Midbrain (tissue), 1 donor: ENCODE data around the gene MADD.
"Not testable (repeated sequence)": the region's sequence is repeated elsewhere in the genome, so short reads cannot be mapped to it uniquely, and the experiment has no call there.

ENCODE experiments used
- DNase-seq: peaks from one replicate; lab custom pipeline; 2025; lab: John Stamatoyannopoulos, UW

MADD gene

DNA sequence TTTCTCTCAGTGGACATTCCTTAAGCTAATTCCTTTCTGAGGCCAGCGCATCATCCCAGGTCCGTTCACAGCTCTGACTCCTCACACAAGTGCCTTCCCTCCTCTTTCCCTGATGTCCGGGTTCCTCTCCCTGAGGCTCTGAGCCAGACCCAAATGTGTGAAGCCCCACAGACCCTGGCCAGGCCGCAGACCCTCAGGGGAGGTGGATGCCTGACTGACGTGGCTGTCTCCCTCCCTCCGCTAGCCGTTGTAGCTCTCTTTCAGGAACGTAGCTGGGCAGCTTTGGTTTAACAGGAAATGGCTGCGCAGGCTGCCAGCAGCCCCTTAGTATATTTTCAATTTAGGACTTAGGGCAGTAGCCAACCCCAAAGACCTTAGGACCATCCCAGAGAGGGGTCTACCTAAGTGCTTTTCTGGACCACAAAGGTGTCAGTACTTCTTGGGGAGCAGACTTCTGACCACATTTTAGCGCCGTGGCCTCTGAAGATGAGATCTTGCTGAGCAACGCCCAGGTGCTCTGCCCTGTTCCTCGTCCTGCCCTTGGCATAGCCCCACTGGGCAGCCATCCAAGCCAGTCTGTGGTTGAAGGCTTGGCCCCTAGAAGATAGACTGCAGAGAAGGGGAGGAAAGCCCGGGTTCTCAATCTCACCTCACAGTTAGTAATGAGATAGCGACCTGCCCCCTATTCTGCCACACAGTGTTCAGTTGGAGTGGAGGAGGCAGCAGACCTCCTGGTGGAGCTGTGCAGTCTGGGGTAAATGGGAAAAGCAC lies 55.5 kb downstream of the MADD start:
- DNase-seq = no peak

DNA sequence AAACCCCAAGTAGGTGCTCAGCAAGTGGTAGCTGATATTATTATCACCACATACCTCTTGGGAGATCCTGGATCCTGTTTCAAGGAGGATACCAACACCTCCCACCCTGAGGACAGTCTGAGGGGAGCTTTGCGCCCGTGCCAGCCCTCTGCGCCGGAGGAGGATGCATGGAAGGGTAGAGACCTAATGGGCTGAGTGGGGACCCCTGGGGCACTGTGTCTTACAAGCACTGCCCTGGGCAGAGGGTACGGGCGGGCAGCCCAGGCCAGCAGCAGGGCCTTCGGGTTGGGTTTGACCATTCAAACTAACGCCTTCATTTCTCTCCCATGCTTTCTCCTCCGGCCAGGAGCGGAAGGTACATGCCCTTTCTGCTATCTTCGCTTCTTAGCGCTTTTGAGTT lies 56.3 kb downstream of the MADD start:
- DNase-seq = no peak

DNA sequence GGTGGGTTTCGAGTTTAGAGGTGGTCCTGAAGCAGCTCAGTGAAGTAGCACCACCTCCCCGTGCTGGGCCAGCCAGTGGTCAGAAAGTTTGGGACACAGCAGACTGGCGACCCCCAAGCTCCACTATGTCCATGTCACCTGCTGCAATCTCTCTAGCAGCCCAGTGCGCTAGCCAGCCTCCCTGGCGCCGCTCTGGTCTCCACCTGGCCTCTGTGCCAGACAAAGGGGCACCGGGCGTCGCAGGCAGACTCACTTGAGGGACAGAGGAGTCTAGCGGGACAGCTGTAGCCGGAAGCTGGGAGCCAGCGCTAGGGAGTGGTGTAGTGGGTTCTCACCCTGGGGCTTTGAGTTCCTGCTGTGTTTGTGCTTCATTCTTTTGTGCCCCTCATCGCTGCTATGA lies 57.1 kb downstream of the MADD start:
- no peak for DNase-seq

DNA sequence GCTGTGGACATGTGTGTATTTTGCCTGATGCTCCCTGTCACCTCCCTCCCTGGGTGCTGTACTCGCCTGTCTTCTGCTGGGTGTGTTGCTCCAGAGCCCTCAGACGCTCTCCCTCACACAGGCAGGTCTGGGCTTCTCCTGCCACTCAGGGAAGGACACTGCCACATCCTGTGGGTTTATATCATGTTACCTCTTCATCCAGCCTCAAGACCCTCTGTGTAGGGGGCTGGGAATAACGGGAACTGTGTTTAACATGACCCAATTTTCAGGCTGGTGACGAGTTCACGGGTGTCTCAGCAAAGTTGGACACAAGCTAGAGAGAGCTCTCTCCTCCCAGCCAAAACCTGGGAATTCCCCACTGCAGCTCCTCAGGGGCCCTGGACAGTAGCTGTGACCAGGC lies 58.0 kb downstream of the MADD start:
- DNase-seq = no peak

DNA sequence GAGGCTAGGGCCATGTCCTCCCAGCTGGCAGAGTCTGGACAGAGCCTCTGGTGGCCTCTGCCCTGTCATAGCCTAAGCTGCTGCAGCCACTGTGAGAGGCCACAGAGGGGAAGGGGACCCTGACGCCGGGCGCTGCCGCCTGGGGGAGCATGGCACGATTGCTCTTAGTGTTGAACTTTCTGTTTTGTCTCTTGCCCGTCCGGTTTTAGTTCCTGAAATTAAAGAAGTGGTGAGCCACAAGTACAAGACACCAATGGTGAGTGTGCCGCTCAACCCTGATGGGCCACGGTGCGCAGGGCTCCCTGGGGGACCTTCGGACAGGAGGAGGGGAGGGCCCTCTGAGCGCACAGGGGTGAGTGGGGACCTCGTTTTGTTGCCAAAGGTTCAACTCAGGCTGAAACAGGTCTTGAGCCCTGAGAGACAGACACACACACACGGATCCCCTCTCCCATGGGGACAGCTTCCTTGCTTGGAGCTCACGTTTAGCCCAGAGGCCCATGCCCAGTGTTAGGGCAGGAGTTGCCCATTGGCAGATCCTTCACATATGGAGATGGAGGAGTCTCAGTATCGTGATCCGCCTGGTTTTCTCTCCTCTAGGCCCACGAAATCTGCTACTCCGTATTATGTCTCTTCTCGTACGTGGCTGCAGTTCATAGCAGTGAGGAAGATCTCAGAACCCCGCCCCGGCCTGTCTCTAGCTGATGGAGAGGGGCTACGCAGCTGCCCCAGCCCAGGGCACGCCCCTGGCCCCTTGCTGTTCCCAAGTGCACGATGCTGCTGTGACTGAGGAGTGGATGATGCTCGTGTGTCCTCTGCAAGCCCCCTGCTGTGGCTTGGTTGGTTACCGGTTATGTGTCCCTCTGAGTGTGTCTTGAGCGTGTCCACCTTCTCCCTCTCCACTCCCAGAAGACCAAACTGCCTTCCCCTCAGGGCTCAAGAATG lies 58.8 kb downstream of the MADD start:
- DNase-seq = peak; percentile 5

DNA sequence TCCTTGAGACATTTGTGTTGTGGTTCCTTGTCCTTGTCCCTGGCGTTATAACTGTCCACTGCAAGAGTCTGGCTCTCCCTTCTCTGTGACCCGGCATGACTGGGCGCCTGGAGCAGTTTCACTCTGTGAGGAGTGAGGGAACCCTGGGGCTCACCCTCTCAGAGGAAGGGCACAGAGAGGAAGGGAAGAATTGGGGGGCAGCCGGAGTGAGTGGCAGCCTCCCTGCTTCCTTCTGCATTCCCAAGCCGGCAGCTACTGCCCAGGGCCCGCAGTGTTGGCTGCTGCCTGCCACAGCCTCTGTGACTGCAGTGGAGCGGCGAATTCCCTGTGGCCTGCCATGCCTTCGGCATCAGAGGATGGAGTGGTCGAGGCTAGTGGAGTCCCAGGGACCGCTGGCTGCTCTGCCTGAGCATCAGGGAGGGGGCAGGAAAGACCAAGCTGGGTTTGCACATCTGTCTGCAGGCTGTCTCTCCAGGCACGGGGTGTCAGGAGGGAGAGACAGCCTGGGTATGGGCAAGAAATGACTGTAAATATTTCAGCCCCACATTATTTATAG lies 59.6 kb downstream of the MADD start:
- DNase-seq = no peak

DNA sequence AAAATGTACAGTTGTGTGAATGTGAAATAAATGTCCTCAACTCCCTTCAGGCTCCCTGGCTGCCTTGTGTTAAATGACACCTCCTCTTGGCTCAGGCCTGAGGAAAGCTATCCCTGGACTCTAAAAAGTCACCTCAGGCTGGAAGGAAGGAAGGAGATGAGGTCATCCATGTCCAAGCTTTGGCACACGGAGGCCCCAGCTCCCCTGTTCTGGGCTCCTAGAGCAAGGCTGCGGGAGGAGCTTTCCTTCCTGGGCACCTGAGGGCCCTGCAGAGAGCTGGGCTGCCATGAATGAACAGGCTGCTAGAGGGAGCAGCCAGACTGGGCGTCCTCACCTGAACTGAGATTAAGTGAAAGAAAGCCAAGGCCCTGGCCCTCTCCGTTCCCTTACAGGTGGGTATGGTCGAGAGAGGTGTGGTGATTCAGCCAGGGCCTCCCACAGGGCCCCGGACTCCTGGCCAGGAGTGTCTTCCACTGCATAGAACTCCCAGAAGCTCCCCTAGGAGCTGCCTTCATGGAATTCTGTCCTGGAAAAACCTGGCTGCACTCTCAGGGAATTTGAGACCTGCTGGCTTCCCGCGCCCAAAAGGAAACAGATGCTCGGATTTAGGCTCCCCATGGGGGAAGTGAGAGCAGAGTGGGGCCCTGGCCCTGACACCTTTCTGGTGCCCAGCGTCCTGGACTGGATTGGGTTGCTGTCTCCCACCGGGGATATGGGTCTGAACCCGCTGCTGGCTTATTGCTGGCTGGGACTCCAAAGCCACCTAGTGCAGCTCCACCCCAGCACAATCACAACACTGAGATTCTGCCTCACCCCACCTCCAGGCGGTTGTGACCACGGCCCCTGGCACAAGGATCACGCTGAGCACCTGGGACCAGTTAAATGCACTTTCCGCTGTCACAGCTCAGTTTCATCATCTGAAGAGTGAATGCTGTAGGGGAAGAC lies 60.3 kb downstream of the MADD start:
- no peak for DNase-seq

DNA sequence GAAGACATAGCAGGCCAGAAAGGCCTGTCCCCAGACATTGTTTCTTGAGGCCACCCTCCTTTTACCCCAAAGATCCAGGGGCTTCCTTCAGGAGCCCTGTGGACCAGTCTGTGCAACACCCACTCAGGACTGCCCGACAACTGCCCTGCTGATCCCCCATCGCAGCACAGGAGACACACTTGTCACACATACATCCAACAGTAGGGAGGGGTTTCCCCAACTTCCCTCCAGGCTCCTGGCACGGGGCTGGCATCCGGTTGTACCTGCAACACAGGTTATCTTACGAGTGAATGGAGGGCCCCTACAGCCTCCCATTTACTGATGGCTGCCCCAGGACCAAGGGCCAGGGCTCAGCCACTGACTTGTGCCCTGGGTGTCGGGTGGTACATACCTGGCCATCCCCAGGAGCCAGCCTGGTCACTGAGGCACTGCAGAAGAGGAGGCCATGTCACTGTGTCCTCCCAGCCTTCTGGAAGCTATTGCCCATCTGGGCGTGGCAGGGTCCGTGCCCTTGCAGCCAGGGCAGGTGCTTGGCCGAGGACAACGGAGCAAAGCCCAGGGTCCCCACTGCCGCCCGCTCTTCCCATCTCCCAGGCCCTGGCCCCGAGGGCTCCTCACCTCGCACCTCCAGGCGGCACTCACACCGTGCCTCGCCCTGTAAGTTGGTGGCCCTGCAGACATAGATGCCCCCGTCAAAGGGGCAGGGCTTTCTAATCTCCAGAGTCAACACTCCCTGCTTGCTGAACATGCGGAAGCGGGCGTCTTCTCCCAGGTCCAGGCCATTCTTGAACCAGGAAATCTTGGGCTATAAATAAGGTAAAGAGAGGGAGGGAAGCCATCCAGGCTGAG lies 61.7 kb downstream of the MADD start:
- no peak for DNase-seq

DNA sequence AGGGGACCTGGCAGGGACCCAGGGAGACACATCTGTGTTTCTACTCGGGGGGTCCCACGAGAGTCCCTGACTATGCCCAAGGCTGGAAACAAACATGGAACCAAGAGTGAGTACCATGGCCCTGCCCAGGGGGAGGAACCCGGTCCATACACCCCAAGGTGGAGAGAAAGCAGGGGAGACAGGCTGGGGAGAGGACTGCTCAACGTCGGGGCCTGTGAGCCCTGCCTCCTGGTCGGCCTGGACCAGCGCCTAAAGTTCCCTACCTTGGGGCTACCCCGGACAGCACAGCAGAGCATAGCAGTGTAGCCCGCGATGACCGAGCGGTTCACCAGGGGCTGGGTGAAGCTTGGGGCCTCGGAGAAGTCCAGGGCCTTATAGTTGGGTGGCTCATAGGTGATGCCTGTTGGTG lies 62.4 kb downstream of the MADD start:
- DNase-seq = no peak

DNA sequence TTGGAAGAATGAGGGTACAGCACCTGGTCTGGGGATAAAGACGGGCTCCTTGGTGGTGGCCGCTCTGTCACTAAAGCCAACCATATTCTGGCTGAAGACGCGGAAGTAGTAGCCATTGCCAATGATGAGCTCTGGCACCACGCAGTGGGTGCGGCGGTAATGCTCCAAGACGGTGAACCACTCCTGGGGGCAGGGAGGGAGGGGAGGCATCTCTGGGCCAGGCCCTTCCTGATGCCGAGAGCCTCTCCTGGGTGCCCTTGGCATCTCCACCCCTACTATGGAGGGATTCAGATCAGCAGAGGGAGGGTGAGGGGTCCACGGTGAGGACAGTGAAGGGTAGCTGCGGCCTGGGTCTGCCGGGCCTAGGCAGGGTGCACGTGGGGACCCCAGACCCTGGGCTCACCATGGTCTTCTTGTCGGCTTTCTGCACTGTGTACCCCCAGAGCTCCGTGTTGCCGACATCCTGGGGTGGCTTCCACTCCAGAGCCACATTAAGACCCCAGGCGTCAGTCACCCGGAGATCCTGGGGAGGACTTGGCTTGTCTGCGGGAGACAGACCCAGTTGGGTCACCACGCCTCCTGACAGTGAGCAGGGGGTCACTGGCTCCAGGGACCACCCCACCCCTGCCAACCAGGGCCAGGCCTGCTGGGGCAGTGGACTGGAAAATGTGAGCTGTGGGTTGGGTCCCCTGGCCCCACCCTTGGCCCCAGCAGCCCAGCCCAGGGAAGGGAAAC lies 63.0 kb downstream of the MADD start:
- no peak for DNase-seq

DNA sequence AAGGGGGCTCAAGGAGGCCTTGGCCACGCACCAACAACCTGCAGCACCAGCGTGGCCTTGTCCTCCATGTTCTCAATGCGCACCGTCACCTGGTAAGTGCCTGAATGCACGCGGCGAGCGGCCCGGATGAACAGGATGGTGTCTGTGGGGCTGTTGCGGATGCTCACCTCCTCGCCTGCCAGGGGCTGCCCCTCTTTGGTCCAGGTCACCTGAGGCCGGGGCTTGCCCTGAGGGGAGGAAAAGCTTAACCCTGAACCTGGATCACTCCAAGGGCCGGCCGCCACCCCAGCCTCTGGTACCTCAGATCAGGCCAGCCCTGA lies 63.6 kb downstream of the MADD start:
- no peak for DNase-seq

DNA sequence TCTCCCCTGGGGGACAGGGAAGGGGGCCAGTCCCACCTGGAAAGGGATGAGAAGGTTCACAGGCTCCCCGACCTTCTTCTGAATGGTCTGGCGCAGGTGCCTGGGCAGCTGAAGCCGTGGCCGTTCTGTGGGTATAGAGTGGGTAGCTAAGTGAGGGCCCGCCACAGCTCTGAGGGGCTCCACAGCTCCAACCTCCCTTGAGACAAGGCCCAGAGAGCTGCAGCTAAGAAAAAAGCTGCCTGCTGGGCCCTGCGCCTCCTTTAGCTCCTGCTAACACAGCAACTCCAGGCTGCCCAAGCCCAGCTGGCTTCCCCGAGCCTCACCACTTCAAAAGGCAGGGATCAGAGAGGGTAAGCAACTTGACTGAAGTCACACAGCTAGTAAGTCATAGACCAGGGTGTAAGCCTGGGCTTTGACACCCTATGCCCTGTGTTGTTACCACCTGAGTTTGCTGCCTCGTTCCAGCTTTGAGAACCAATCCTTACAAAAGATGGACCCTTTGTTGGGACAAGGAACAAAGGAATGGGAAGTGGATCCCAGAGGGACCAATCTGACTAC lies 64.0 kb downstream of the MADD start:
- DNase-seq = no peak

DNA sequence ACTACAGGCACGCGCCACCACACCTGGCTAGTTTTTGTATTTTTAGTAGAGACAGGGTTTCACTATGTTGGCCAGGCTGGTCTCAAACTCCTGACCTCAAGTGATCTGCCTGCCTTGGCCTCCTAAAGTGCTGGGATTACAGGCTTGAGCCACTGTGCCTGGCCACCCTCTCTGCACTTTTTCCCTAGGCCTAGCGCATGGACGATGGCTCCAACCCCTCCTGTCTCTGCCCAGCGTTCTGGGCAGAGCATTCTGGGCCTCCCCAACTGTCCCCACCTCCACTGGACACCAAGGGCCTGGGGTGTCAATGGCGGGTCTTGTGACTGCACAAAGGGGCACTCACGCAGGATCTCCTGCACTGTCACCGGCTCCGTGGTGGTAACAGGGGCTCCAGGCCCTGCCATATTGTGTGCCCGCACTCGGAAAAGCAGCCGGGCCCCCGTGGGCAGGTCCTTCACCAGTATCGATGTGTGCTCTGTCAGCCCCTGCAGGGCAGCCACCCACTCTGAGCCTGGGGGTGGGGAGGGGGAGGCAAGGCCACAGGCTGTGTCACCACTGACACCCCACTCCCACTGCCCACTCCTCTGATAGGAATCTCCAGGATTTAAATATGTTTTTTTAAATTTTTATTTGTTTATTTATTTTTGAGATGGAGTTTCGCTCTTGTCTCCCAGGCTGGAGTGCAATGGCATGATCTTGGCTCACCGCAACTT lies 64.9 kb downstream of the MADD start:
- DNase-seq = not testable (repeated sequence)

DNA sequence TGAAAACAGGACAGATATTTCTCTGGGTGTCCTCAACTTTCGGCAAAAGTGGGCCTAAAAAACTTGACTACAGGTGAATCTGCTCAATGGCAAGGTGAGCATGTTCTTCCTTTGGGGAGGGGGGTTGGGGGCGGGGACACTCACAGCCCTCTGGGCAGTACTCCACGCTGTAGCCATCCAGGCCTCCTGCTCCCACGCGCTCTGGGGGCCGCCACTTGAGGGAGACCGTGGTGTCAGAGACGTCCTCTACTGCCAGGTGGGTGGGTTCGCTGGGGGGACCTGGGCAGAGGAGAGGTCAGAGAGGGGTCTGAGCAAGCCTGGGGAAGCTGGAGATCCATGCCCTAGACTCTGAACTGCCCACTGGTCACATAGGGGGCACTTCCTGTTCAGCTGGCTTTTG lies 65.8 kb downstream of the MADD start:
- DNase-seq = no peak

DNA sequence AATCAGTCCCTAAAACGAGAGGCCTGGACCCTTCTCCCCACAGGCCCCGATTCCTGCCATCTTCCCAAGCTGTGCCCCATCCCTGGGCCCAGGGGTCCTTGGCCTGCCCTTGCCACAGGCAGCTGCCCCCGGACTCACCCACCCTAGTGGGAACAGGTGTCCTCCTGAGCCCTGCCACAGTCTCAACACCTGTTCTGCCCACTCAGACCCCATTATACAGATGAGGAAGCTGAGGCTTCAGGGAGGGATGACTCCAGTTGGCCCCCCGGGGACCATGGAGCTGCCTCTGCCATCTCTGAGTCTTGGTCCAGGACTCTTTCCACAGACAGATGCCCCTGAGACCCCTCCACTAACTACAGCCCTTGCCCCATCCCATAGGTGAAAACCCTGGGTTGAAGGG lies 66.7 kb downstream of the MADD start:
- DNase-seq = no peak

DNA sequence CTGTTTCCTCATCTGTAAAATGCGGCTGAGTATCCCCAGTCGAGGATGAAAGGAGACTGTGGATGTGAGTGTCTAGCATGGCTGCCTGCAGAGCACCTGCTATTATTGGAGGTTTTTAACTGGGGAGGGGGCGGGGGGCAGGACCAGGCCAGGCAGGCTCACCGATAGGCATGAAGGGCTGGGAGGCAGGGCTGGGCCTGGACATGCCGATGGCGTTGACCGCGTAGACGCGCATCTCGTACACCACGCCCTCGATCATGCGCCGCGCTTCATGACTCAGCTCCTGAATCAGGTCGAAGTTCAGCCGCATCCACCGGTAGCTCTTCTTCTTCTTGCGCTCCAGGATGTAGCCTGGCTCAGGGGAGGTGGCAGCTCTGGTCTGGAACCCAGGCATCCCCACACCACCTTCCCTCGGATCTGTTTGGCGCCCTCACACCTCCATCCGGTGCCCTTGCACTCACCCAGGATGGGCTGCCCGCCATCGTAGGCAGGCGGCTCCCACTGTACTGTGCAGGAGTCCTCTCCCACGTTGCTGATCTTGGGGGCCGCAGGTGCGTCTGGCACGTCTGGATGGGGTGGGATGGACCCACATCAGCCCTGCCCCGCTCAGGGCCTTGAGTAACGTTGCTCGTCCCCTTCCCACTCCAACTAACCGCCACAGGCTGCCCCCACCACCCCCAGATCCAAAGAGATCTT lies 67.4 kb downstream of the MADD start:
- no peak for DNase-seq

DNA sequence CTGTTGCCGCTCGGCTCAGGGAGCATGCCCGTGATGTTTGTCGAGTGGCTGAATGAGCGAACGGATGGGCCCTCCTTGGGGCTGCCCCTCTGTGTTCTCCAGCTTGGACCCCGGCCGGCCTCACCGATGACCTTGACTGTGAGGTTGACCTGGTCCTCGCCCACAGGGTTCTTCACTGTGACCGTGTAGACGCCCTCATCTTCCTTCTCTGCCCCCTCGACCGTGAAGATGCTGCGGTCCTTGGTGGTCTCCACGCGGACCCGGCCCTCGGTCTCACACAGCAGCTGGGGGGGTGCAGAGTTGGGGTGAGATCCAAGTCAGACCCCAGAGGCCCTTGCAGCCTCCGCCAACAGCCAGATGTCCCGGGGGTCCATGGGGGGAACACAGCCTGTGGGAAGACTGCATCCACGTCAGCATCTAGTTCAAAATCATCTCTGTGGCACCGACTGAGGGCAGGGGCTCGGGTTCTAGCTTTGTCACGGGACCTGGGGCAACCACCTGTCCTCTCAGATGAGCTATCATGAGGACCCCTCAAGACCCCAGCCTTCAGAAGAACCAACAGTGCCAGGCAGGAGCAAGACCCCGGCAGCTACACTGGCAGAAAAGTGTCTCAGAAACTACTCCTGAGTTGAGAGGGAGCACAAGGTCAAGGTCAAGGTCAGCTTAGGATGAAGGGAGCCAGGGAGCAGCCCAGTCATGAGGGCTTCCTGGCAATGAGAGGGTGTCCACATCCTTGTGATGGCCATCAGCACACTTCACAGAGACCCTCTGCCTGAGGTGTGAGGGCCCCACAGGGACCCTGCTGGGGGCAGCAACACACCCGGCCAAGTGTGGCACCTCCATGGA lies 68.7 kb downstream of the MADD start:
- no peak for DNase-seq

DNA sequence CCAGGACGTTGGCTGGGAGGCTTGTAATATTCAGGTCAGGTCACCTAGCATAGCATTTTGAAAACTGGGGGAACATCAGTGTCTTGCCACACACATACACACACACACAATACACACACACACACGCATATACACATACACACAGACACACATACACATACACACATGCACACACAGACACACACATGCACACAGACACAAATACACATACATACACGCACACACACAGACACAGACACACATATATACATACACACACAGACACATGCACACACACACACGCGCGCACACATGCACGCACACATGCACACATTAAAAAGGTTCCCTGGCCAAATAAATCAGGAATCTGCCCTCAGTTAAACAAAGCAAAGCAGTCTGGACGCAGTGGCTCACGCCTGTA lies 70.1 kb downstream of the MADD start:
- no peak for DNase-seq
